Adrenal gland (tissue), 12 donors: ENCODE results near the gene MIPOL1. TPM values are rescaled to one million over a fixed set of nuclear protein-coding genes. Genes with fewer than 3 reads are reported as not detected.

Experiments
- DNase-seq, 7 donors: peaks; one replicate each; pipeline ENCODE4 v3.0.0-alpha.2; 2019 to 2020
- H3K27ac ChIP-seq, 5 donors: fragments of 200-600 bp; sonication (generic) in 4 of 5; 1 replicate in 3 of 5; 2 replicates in 2 of 5; pipeline versions ENCODE4 v1.5.1 to v1.8.0; 2016 to 2020; ENCODE audit warnings: mild to moderate bottlenecking in 1 of 5
- H3K27me3 ChIP-seq: fragments of 200-600 bp; 2 replicates; pipeline ENCODE4 v1.8.0; 2021
- H3K36me3 ChIP-seq, 2 donors: fragments of 200-600 bp; replicated peaks in 1 of 2; 1 replicate in 1 of 2; 2 replicates in 1 of 2; pipeline versions ENCODE4 v1.5.1 to v1.8.0; 2018 to 2022
- H3K4me1 ChIP-seq, 2 donors: fragments of 200-600 bp; replicated peaks in 1 of 2; 1 replicate in 1 of 2; 2 replicates in 1 of 2; pipeline versions ENCODE4 v1.5.1 to v1.8.0; 2018 to 2021
- H3K4me3 ChIP-seq, 4 donors: fragments of 200-600 bp; sonication (generic) in 3 of 4; one replicate each; pipeline ENCODE4 v1.5.1; 2016 to 2018
- H3K9me3 ChIP-seq, 3 donors: fragments of 200-600 bp; sonication (generic) in 1 of 3; replicated peaks in 1 of 3; 1 replicate in 2 of 3; 2 replicates in 1 of 3; pipeline versions ENCODE4 v1.5.1 to v1.8.0; 2016 to 2021
- CTCF ChIP-seq, 6 experiments: fragments of 450-650 bp in 4 of 6; fragments of 200-600 bp in 2 of 6; sonication (generic) in 1 of 6; IDR thresholded peaks; 1 replicate in 5 of 6; 2 replicates in 1 of 6; pipeline versions ENCODE4 v1.5.1 to v1.8.0; 2016 to 2021; ENCODE audit warnings: antibody characterized with exemption in 6 of 6, mild to moderate bottlenecking in 2 of 6, moderate library complexity in 1 of 6
- POLR2A ChIP-seq, 2 donors: fragments of 450-650 bp; IDR thresholded peaks; one replicate each; pipeline ENCODE4 v1.6.1; 2017; ENCODE audit warnings: antibody characterized with exemption in 2 of 2, mild to moderate bottlenecking in 2 of 2, moderate library complexity in 1 of 2
- WGBS, 4 donors: extraction: QIAGEN DNeasy Blood & Tissue Kit in 2 of 4; methylation state at CpG; one replicate each; pipeline versions ENCODE4 v1.1.5 to v1.1.7; 2013 to 2017; 5-methylcytosine and 5-hydroxymethylcytosine counted together
- intact Hi-C, 2 donors: fragments of 100-400 bp; cut with DNase I; formaldehyde crosslinking; loops; one replicate each; pipeline versions ENCODE4 v1.14.1 to v1.15.0; 2022 to 2023
- polyA plus RNA-seq, 3 donors: library from polyadenylated mRNA; stranded (reverse); fragments of 200-250 nt in 2 of 3; fragments of 350-450 nt in 1 of 3; fragmentation: Illumina TruSeq in 1 of 3; extraction: RNeasy Lipid Tissue Mini Kit (QIAGEN cat#74804) in 1 of 3; gene quantifications; one replicate each; pipeline ENCODE4 v1.2.3, GENCODE V29; 2013 to 2014
- total RNA-seq, 9 donors: library from RNA; depleted of rRNA in 4 of 9; stranded (reverse); fragments of >200 nt in 4 of 9; fragments of 120-200 nt in 1 of 9; fragmentation: NEBNext Ultra II Directional in 1 of 9; extraction: Animal tissue kit (Norgen Biotek cat#: 25700) in 1 of 9; gene quantifications; one replicate each; pipeline versions ENCODE4 v1.1.0 to v1.2.4, GENCODE V29; 2013 to 2023
- donor health status: healthy with polysubstance abuse.
- donor health status: Bipolar disorder and iron deficiency.
- donor health status: DM: yes; HTN: yes; CAD: no.
- donor health status: DM: no; HTN: no; CAD: no.
- donor health status: DM: no; HTN: no; CAD: no.
- donor health status: DM: yes; HTN: yes; CAD: no.

Gene MIPOL1
- total and polyA plus RNA-seq, 12 donors = 2.6 to 19.1 (median 7.8) TPM

- no peaks in the 10 kb centered on the region for H3K27me3 ChIP-seq
Measured at GRCh38 chr14:37493606-37494005, 295.9 kb downstream of the MIPOL1 start.

GRCh38 chr14:37497422-37497821 is 299.7 kb downstream of the MIPOL1 start:
- 87 to 98% (median 92%) methylated on average over 2 of the region's 2 CpGs for WGBS, 4 donors
- Histone ChIP-seq H3K27ac (no peak overlapping the region), H3K9me3 (no peaks in the 10 kb centered on the region), H3K27me3 (no peaks in the 10 kb centered on the region), H3K4me1 (no peaks in the 10 kb centered on the region), H3K4me3 (no peak overlapping the region), H3K36me3 (no peaks in the 10 kb centered on the region)
- intact Hi-C loops = no loop called here
- no peak for DNase-seq
- TF ChIP-seq CTCF (IDR thresholded peaks at IDR 0.05) = no peak
- no peak for TF ChIP-seq POLR2A (IDR thresholded peaks at IDR 0.05)

More at GRCh38 chr14:37493606-37494005, 295.9 kb downstream of the MIPOL1 start:
- no peaks in the 10 kb centered on the region for H3K36me3 ChIP-seq
- intact Hi-C loops = no loop called here
- H3K4me1 ChIP-seq = no peaks in the 10 kb centered on the region
- no peak for DNase-seq
- H3K27ac ChIP-seq = no peak overlapping the region
- no peaks in the 10 kb centered on the region for H3K9me3 ChIP-seq
- 87 to 96% (median 91%) methylated on average over 2 of the region's 2 CpGs for WGBS, 4 donors
- TF ChIP-seq POLR2A (IDR thresholded peaks at IDR 0.05) (no peak), CTCF (IDR thresholded peaks at IDR 0.05) (no peak)
- no peak overlapping the region for H3K4me3 ChIP-seq

- H3K4me1 ChIP-seq = no peaks in the 10 kb centered on the region
- no peaks in the 10 kb centered on the region for H3K27me3 ChIP-seq
- no peak overlapping the region for H3K4me3 ChIP-seq
- H3K36me3 ChIP-seq = no peaks in the 10 kb centered on the region
- no peak for TF ChIP-seq CTCF (IDR thresholded peaks at IDR 0.05)
- TF ChIP-seq POLR2A (IDR thresholded peaks at IDR 0.05) = no peak
- no peaks in the 10 kb centered on the region for H3K9me3 ChIP-seq
- intact Hi-C loops = no loop called here
- no peak for DNase-seq
- H3K27ac ChIP-seq = no peak overlapping the region
- 79 to 87% (median 84%) methylated on average over 1 to 5 of the region's 5 CpGs for WGBS, 4 donors
Measured at GRCh38 chr14:37501877-37502276, 304.1 kb downstream of the MIPOL1 start.

- H3K36me3 ChIP-seq = no peaks in the 10 kb centered on the region
Measured at GRCh38 chr14:37508503-37508902, 310.8 kb downstream of the MIPOL1 start.

More at GRCh38 chr14:37508503-37508902, 310.8 kb downstream of the MIPOL1 start:
- no peaks in the 10 kb centered on the region for H3K27me3 ChIP-seq
- intact Hi-C loops = no loop called here
- H3K27ac ChIP-seq = no peak overlapping the region
- whole genome bisulfite sequencing, 4 donors = 80 to 87% (median 85%) methylated on average over 3 of the region's 3 CpGs
- no peaks in the 10 kb centered on the region for H3K4me1 ChIP-seq
- no peak overlapping the region for H3K4me3 ChIP-seq
- no peak for DNase-seq
- H3K9me3 ChIP-seq = no peaks in the 10 kb centered on the region
- TF ChIP-seq POLR2A (IDR thresholded peaks at IDR 0.05) (no peak), CTCF (IDR thresholded peaks at IDR 0.05) (no peak)
